Endometrium (tissue), 2 donors: Measurements from ENCODE around the gene CCL25.

Experiments used
- FAIRE-seq: peaks from 2 replicates; lab custom pipeline; 2012; peaks lifted over from hg19 to GRCh38; lab: Jason Lieb, UNC
- donor health status: control.
- donor health status: control.

CCL25 gene

DNA sequence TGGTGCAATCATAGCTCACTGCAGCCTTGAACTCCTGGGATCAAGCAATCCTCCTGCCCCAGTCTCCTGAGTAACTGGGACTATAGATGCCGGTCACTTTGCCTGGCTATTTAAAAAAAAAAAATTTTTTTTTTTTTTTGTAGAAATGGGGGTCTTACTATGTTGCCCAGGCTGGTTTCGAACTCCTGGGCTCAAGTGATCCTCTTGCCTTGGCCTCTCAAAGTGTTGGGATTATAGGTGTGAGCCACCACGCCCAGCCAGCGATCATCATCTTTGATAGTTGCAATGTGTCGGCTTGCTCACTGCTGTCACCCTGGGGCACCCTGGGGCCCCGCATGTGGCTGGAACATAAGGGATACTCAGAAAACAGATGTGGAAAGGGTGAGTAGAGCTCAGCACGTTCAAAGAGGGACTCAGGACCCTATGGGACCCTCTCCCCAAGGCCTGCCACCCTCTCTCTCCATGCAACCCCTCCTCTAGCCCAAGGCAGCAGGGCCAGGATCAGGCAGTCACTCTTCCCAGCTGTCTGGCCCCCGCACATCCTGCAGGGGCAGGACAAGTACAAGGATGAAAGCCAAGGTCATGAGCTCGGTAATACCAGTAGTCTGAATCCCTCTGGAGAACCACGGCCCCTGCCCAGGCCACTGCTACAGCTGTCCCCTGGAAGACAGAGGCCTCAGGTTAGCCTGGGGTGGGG lies 6.5 kb upstream of the CCL25 start:
- no peak for FAIRE-seq

DNA sequence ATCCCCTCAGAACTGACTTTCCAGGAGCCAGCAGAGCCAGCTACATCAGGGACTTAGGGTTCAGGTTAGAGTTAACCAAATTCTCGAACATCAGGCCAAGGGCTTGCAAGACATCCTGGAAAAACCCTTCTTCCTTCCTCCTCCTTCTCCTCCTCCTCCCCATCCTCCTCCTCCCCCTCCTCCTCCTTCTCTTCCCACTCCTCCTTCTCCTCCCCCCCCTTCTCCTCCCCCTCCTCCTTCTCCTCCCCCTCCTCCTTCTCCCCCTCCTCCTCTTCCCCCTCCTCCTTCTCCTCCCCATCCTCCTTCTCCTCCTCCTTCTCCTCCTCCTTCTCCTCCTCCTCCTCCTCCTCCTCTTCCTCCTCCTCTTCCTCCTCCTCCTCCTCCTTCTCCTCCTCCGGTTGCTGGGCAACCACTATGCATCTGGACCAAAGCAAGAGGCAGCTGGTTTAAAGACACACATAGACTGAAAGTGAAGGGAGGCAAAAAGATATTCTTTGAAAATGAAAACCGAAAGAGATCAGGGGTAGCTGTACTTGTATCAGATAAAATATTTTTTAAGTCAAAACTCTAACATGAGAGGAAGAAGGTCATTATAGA lies 5.9 kb upstream of the CCL25 start:
- FAIRE-seq: no peak

DNA sequence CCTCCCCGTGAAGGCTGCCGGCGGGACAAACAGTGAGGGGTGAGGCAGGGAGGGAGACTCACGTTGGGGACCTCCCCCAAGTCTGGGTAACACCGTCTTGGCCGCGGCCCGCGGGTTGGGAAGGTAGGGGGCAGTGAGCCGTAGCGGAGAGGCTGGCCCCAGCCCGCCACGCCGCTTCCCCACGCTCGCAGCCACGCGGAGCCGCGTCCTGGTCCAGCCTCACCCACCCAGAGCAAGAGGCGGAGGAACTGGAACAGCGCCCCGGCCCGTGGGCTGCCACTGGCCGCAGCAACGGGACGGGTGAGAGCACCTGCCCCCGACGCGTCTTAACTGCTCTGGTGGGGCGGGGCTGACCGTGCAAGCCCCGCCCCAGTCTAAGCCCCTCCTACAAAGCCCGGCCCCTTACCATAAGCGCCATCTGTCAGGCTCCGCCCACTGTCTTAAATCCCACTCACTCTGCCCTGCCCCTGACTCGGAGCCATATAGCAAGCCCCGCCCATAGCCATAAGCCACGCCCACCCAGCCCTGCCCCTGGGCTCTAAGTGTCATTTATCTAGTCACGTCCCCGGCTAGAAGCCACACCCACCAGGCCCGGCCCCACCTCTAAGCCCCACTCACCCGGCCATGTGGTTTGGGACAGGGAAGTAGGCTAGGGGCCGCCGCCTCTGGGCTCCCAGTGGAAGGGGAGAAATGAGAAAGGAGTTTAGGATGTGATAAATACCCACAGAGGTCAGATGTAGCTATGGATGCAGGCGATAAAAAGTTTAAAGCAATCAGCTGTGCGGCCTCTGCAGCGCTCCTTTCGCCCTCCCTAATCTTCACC lies 2.1 kb upstream of the CCL25 start:
- FAIRE-seq: no peak

DNA sequence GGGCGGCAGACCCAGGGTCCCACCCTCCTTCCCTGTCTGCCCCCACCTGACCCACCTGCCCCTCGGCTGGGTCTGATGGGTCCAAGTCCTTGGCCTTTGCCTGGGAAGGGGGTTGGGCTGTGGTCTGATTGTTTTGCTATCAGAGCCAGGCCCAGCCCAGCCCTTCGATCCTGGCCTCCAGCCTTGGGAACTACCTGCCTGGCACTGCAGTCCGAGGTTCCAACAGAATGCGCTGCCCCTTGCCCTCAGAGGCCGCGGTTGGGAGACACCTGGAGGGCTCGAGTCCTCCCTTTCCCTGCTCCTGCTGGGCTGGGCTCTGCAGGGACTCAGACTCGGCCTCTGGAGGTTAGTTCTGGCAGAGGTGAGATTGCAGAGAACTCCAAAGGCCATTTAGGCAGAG lies 1.6 kb downstream of the CCL25 start:
- no peak for FAIRE-seq

DNA sequence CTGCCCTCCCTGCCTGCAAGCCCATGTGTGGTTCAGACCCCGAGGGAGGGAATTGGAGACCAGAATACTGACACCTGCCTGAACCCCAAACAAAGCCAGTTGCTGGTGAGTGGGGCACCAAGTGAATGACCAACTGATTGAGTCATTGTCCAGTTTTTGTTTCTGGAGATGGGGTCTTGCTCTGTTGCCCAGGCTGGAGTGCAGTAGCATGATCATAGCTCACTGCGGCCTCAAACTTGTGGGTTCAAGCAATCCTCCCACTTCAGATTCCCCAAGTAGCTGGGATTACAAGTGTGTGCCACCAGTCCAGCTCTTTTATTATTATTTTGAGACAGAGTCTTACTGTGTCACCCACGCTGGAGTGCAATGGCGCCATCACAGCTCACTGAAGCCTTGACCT lies 4.0 kb downstream of the CCL25 start:
- no peak for FAIRE-seq

DNA sequence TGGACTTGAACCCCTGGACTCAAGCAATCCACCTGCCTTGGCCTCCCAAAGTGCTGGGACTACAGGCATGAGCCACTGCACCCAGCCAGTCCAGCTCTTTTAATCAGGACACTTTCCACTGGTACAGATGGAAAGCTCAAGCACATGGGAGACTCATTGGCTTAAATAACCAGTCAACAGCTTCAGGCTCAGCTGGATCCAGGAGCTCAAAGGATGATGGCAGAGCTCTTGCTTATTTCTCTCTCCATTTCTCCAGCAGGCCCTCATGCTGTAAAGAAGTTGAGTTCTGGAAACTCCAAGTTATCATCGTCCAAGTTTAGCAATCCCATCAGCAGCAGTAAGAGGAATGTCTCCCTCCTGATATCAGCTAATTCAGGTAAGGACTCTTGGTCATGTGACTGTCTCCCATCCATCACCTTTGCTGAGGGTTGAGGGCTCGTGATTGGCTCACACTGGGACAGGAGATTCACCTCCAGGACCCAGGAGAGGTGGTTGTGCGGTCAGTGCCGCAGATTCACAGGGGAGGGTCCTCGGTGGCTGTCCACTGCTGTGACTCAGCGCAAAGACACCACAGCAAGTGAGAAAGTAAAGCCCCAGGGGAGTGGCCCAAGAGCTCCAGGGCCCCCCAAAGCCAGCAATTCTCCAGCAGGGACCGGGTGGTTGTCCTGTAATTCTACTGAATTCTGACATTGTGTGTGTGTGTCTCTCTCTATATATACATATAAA lies 5.1 kb downstream of the CCL25 start:
- FAIRE-seq: no peak

DNA sequence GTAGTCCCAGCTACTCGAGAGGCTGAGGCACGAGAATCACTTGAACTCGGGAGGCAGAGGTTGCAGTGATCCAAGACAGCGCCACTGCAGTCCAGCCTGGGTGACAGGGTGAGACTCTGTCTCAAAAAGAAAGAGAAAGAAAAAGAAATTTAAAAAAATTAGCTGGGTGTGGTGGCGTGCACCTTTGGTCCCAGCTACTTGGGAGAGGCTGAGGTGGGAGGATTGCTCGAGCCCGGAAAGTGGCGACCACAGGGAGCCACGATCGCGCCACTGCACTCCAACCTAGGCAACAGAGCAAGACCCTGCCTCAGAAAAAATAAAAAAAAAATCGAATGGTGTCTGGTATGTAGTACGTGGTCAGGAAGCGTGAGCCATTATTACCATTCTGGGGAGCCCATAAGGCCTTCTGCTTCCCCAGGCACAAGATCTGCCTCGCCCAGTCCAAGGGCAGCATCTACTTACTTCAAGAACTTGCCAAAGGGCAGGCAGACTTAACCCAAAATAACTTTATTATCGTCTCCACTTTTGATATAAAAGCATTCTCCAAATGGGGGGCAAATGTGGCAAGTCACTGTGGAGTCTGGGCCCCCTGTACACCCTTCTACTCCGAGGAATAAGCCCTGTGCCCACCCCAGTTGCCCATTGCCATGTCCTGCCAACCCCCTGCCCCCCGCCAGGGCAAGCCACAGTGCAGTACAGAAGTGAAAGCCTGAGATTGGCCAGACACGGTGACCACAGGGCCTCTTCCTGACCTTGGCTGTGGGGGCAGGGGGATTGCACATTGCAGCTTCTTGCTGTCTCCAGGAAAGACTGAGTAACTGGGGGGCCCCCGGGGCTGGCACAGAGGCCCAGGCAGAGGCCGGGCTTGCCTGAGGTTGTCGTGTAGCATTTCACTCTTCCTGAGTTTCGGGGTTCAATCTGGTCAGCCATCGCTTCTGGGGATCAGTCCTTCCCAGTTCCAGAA lies 12.6 kb downstream of the CCL25 start:
- no peak for FAIRE-seq

DNA sequence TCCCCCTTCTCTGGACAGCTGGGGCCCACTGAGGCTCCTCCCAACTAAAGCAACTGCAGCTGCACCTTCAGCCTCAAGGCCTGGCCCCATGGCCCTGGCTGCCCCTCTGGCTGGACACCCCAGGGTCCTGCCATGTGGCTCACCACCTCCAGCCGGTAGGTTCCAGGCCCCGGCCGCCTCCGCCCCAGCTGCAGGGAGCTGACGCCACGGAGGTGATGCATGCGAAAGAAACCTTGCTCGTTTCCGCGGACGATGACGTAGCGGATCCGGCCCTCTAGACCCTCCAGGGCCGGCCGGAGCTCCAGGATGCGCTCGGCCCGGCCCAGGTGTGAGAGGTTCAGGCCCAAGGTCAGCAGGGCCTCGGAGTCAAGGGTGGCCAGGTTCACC lies 13.3 kb downstream of the CCL25 start:
- no peak for FAIRE-seq

DNA sequence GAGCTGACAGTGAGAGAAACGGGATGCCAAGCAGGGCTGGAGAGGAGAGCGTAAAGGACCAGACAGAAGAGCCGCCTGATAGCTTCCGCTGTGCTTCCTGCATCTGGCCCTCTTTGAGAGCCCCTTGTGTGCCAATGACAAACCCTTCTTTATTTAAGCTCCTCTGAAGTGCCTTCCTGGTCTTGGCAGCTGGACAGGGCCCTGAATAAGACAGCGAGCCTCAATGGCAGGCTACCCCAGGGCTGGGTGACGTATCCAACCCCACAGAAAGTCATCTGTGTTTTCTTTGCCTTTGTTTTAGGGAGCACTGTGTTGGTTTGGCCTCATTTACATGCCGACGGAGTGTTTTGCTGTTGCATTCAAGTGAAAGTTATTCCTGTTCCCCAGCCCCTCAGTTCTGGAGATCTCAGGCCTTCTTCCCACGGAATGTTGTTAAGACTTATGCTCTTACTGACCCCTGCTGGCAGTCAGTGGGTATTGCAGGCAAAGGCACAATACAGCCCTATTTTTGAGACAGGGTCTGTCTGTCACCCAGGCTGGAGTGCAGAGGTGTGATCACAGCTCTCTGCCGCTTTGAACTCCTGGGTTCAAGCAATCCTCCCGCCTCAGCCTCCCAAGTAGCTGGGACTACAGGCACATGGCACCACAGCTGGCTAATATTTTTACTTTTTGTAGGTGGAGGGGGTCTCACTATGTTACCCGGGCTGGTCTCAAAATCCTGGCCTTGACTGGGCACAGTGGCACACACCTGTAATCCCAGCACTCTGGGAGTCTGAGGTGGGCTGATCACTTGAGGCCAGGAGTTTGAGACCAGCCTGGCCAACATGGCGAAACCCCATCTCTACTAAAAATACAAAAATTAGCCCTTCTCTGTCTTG lies 16.8 kb downstream of the CCL25 start:
- no peak for FAIRE-seq

DNA sequence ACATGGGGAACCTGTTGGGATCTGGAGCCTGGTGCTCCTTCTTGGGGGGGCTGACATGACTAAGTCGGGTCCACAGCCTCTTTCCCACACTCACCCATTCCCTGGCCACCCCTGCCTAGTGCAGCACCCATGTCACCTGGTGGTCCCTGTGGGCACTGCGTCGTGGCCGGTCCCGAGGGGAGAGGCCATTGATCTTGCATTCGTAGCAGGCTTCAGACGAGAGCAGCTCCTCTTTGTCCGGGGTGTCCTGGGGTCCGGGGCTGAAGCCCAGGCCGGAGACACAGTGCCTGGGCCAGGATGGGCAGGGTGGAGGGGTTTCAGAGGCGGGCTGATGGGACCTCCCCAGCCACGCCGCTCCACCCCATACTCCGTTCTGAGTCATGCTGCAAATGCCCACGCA lies 19.4 kb downstream of the CCL25 start:
- no peak for FAIRE-seq

DNA sequence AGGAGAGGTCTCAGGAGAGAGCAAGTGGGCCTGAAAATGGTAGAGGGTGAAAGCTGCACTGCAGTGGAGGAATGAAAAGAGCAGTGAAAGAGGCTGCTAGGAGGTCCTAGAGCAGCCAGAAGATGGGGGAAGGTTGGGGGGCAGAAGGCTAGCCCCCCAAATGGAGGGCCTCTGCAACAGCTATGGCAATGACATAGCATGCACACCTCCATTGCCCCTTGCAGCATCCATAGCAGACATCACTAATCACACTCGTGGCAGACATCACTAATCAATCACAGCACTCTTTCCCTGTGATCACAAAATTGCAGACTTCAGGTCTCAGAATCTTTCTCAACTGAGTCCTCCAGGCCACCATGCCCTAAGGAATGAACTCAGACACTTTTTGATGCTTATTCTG lies 21.9 kb downstream of the CCL25 start:
- no peak for FAIRE-seq

DNA sequence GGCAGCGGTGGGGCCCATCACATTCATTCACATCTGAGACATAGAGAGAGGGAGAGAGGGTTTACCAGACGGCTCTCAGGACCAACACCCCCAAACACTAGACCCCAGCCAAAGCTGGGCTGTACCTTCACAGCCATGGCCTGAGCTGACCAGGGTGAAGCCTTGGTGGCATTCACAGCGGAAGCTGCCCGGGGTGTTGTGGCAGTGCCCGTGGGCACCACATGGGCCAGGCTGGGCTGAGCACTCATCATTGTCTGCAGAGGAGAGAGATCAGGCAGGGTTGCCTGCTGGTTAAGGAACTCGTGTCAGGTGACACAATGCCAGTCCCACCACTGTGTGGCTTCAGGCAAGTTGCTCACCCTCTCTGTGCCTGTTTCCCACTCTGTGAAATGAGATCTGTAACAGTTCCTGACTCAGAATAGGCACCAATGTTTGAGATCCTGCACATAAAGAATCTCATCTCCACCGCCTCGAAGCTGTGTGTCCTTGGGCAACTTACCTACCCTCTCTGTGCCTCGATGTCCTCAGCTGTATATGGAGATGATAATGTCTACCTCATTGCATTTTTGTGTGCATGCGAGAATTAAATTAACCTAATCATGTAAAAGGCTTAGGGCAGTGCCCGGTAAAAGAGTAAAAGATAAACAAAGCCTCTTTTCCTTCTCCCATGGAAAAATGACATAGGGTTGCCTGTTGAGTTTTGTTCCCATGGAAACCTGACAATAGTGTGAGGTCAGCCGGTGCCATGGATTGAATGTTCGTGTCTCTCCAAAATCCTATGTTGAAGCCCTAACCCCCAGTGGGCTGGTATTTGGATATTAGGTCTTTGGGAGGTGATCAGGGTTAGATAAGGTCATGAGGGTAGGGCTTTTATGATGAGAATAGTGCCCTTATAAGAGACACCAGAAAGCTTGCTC lies 22.9 kb downstream of the CCL25 start:
- no peak for FAIRE-seq

DNA sequence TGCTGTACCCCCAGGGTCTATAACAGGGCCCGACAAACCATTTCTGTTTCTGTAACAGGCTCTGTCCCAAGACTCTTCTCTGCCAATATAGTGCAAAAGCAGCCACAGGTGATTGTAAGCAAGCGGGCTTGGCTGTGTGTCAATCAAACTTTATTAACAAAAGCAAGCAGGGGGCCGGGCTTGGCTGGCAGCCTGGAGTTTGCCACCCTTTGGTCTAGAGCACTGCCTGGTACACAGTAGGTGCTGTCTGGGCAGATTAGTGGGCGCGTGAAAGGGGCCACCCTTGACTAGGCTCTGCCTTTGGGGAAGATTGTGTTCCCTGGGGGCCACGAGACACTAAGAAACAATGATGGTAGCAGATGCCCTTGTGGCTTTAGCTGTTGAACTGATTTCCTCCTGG lies 27.4 kb downstream of the CCL25 start:
- no peak for FAIRE-seq

DNA sequence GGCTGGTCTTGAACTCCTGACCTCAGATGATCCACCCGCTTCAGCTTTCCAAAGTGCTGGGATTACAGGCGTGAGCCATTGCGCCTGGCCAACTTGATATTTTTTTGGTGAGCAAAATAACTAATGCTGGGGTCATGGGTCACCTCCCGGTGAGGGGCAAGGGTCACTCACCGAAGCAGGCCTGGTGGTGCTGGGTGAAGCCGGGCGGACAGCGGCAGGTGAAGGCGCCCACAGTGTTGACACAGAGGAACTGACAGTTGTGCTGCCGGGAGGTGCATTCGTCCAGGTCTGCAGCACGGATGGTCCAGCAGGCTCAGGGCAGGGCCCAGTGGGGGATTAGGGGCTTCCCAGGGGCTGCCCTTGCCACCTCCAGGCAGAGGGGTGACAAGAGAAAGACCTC lies 28.3 kb downstream of the CCL25 start:
- FAIRE-seq: no peak

DNA sequence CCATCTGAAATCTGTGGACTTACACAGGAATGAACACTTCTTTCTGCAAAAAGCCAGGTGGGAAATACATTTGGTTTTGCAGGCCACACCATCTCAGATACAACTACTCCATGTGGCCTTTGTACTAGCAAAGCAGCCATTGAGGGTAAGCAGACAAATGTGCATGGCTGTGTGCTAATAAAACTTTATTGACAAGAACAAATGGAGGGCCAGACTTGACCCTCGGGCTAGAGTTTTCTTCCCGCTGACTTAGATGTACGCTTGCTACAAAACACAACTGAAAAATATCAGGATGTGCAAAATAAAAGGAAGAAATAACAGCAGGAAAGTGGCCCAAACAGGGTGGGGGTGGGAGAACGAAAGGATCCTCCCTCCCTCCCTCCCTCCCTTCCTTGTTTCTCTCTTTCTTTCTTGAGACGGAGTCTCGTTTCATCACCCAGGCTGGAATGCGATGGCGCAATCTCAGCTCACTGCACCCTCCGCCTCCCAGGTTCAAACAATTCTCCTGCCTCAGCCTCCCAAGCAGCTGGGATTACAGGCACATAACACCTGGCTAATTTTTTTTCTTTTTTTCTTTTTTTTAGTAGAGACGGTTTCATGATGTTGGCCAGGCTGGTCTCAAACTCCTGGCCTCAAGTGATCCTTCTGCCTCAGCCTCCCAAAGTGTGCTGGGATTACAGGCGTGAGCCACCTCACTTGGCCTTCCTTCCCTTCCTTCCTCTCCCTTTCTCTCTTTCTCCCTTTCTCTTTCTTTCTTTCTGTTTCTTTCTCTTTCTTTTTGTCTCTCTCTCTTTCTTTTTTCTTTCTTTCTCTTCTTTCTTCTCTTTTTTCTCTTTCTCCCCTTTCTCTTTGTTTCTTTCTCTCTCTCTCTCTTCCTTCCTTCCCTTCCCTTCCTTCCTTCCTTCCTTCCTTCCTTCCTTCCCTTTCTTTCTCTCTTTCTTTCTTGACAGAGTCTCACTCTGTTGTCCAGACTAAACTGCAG lies 29.3 kb downstream of the CCL25 start:
- no peak for FAIRE-seq

DNA sequence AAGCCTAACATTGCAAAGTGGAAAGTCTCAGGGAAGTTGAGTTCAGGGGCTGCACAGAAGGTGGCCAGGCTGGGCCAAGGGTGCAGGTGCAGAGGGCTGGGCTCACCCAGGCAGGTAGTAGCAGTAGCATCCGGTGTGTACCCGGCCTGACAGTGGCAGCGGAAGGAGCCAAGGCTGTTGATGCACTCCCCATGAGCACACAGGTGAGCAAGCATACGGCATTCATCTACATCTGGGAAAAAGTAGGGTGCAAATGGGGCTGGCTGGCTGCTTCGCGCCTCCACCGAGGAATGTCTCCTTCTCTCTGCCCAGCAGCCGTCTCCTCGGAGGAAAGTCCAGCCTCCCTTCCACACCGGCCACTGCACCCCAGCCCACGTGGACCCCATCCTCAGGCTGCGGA lies 30.6 kb downstream of the CCL25 start:
- no peak for FAIRE-seq

DNA sequence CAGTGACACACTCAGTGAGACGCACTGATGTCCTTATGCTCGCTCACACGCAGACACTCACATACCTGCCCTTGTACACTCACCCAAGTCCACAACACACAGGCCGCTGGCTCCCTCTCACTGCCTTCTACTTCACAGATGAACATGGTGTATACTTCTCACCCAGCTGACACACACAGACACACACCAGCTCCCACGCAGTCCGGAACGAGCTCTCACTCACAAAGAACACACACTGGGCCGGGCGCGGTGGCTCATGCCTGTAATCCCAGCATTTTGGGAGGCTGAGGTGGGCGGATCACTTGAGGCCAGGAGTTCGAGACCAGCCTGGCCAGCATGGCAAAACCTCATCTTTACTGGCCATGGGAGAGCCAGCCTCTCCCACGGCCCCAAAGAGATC lies 31.6 kb downstream of the CCL25 start:
- no peak for FAIRE-seq
